Activated naive CD8-positive, alpha-beta T cell treated with anti-CD3 and anti-CD28 coated beads, Interleukin-2, amount 50 U/mL, for 24 hours (primary cell): ENCODE measurements around the gene ANO2.

ENCODE experiments used
- ATAC-seq: fragments of 150-1000 bp; cut with Tn5 transposase; one replicate; pipeline ENCODE4 v1.10.0; 2021
- DNase-seq: peaks from one replicate; pipeline ENCODE4 v3.0.0; 2021
- H3K27ac Mint-ChIP-seq: one replicate; pipeline ENCODE4 v1.8.0; 2021; ENCODE audit warnings: mild to moderate bottlenecking, mixed read lengths
- H3K27me3 Mint-ChIP-seq: one replicate; pipeline ENCODE4 v1.8.0; 2021; ENCODE audit warnings: mixed read lengths
- H3K36me3 Mint-ChIP-seq: one replicate; pipeline ENCODE4 v1.8.0; 2021; ENCODE audit warnings: low read depth, mixed read lengths
- H3K4me1 Mint-ChIP-seq: one replicate; pipeline ENCODE4 v1.8.0; 2021; ENCODE audit warnings: mixed read lengths
- H3K4me3 Mint-ChIP-seq: one replicate; pipeline ENCODE4 v1.8.0; 2021; ENCODE audit warnings: mild to moderate bottlenecking, moderate library complexity, mixed read lengths
- H3K9me3 Mint-ChIP-seq: one replicate; pipeline ENCODE4 v1.8.0; 2021; ENCODE audit warnings: mixed read lengths

Gene ANO2

DNA sequence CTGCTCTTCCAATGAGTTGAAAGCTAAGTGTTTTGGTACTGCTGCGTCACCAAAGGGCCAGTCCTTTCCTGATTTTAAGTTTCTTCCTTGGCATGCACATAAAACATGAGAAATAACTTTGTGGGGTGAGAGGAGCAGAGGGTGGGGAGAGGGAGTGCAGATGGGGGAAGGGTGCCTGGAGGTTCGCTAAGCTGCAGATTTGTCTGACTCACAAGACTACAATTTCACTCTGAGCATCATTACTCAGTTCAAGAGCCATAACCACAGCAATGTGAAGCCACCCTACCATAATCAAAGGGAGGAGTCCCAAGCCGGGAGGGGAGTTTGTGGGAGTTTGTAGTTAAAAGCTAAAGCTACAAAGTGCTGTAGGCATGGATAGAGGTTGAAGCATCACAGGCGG lies 136.1 kb downstream of the ANO2 start:
- H3K27me3 Mint-ChIP-seq, result peaks cover 6% of the 10 kb centered on the region
- no peak overlapping the region for H3K27ac Mint-ChIP-seq
- H3K4me1 Mint-ChIP-seq, result no peaks in the 10 kb centered on the region
- no peaks in the 10 kb centered on the region for H3K9me3 Mint-ChIP-seq
- no peak overlapping the region for H3K4me3 Mint-ChIP-seq
- H3K36me3 Mint-ChIP-seq, result no peaks in the 10 kb centered on the region
- ATAC-seq, result no peak
- DNase-seq, result no peak

GRCh38 chr12:5807514-5808219 lies 137.4 kb downstream of the ANO2 start:
- H3K27ac Mint-ChIP-seq, result no peak overlapping the region
- DNase-seq, result no peak

GRCh38 chr12:5807090-5807414 lies 138.0 kb downstream of the ANO2 start:
- no peaks in the 10 kb centered on the region for H3K9me3 Mint-ChIP-seq
- H3K4me1 Mint-ChIP-seq, result no peaks in the 10 kb centered on the region
- DNase-seq, result no peak
- H3K27ac Mint-ChIP-seq, result no peak overlapping the region
- H3K27me3 Mint-ChIP-seq, result peaks cover 6% of the 10 kb centered on the region
- H3K4me3 Mint-ChIP-seq, result no peak overlapping the region
- no peaks in the 10 kb centered on the region for H3K36me3 Mint-ChIP-seq
- ATAC-seq, result no peak

More at GRCh38 chr12:5807514-5808219, 137.4 kb downstream of the ANO2 start:
- Mint-ChIP-seq H3K4me3 (no peak overlapping the region), H3K27me3 (peaks cover 6% of the 10 kb centered on the region), H3K4me1 (no peaks in the 10 kb centered on the region), H3K9me3 (no peaks in the 10 kb centered on the region), H3K36me3 (no peaks in the 10 kb centered on the region)
- no peak for ATAC-seq

GRCh38 chr12:5806371-5807089 lies 138.5 kb downstream of the ANO2 start:
- H3K4me3 Mint-ChIP-seq, result no peak overlapping the region
- H3K27ac Mint-ChIP-seq, result no peak overlapping the region
- no peaks in the 10 kb centered on the region for H3K36me3 Mint-ChIP-seq
- DNase-seq, result no peak
- H3K4me1 Mint-ChIP-seq, result no peaks in the 10 kb centered on the region
- H3K27me3 Mint-ChIP-seq, result peaks cover 6% of the 10 kb centered on the region
- ATAC-seq, result no peak
- no peaks in the 10 kb centered on the region for H3K9me3 Mint-ChIP-seq

DNA sequence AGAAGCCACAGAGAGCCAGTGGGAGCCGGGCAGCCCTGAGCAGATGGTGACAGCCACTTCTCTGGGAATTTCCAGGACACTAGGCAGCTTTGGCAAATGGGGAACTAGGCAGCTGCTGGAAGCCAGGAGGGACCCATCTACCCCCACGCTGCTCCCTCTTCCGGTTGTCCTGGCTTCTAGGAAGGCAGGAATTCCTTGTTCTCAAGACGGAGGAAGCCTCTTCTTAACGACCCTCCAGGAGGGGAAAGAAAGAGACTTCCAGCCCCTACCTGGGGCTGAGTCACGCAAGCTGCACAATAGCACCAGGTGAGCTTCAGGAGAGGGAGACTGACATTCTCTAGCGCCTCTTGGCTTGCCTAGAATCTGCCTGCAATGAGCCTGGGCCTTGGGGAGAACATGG lies 141.5 kb downstream of the ANO2 start:
- ATAC-seq, result no peak
- no peaks in the 10 kb centered on the region for H3K4me1 Mint-ChIP-seq
- peaks cover 6% of the 10 kb centered on the region for H3K27me3 Mint-ChIP-seq

DNA sequence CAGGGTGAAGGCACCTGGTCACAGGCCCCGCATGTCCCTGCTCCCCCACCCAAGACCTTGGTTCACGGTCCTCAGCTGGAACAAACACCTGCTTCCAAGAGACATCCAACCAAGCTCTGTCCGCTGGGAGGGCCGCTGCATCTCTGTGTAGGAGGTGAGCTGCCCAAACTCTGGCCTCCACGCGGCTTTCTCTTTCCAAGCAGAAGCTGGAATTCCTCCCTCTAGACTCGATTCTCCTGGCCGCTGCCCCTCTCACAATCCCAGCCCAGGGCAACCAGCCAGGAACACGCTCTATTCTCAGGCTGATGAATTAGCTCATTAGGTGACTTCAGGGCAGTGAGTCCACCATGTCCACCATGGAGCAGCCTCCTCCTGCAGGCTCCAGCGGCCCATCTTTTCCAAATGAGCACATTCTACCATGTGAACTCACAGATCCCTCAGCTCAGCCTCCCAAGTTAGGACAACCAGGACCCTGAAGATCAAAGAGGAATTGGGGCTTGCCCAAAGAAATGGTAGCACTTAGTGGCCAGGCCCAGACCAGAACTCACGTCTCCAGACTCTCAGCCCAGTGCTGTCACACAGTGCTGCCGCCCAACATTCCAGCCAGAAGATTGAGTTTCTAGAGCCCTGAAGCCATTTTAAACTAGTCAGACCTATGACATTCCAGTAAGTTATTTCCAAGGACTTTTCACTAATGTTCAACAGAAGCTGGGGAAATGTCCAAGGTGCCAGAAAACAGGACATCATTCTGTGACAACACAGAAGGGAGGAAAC lies 146.6 kb downstream of the ANO2 start:
- H3K9me3 Mint-ChIP-seq, result no peaks in the 10 kb centered on the region
- H3K4me3 Mint-ChIP-seq, result no peak overlapping the region
- no peaks in the 10 kb centered on the region for H3K4me1 Mint-ChIP-seq
- H3K27ac Mint-ChIP-seq, result no peak overlapping the region
- H3K27me3 Mint-ChIP-seq, result peaks cover 5% of the 10 kb centered on the region
- H3K36me3 Mint-ChIP-seq, result no peaks in the 10 kb centered on the region
- DNase-seq (no peak), ATAC-seq (no peak)

More for the DNA sequence above, 141.5 kb downstream of the ANO2 start:
- no peak overlapping the region for H3K4me3 Mint-ChIP-seq
- no peak overlapping the region for H3K27ac Mint-ChIP-seq
- no peaks in the 10 kb centered on the region for H3K36me3 Mint-ChIP-seq
- DNase-seq, result no peak
- H3K9me3 Mint-ChIP-seq, result no peaks in the 10 kb centered on the region

DNA sequence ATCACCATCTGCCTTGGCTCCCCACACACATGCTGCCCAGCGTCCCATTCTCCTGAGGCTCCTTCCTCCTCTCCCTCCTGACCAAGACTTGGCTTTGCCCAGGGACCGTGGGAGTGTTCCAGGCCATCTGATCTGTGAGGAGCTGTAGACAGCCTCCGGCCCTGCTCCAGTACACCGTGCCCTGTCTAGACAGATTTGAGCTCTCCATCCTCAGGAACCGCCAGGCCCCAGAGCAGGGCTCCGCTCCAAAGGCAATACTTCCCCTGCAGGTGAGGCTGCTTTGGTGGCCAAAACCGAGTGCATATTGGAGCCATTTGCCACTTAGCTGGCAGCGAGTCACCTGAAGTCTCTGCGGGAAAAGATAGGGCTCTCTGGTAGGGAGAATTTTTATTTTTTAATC lies 147.4 kb downstream of the ANO2 start:
- Mint-ChIP-seq H3K9me3 (no peaks in the 10 kb centered on the region), H3K4me1 (no peaks in the 10 kb centered on the region), H3K27me3 (peaks cover 5% of the 10 kb centered on the region), H3K27ac (no peak overlapping the region), H3K36me3 (no peaks in the 10 kb centered on the region), H3K4me3 (no peak overlapping the region)
- ATAC-seq (no peak), DNase-seq (no peak)

GRCh38 chr12:5796959-5797225 lies 148.2 kb downstream of the ANO2 start:
- Mint-ChIP-seq H3K36me3 (no peaks in the 10 kb centered on the region), H3K4me3 (no peak overlapping the region), H3K27ac (no peak overlapping the region), H3K27me3 (peaks cover 5% of the 10 kb centered on the region), H3K9me3 (no peaks in the 10 kb centered on the region), H3K4me1 (no peaks in the 10 kb centered on the region)
- ATAC-seq (no peak), DNase-seq (no peak)

GRCh38 chr12:5796171-5796958 lies 148.7 kb downstream of the ANO2 start:
- ATAC-seq (no peak), DNase-seq (peak; percentile 30)
- Mint-ChIP-seq H3K27ac (no peak overlapping the region), H3K9me3 (no peaks in the 10 kb centered on the region), H3K36me3 (no peaks in the 10 kb centered on the region), H3K27me3 (peaks cover 5% of the 10 kb centered on the region), H3K4me1 (no peaks in the 10 kb centered on the region), H3K4me3 (no peak overlapping the region)

- Mint-ChIP-seq H3K4me1 (no peaks in the 10 kb centered on the region), H3K36me3 (no peaks in the 10 kb centered on the region), H3K27ac (no peak overlapping the region), H3K9me3 (no peaks in the 10 kb centered on the region), H3K4me3 (no peak overlapping the region), H3K27me3 (peaks cover 14% of the 10 kb centered on the region)
- no peak for DNase-seq
- ATAC-seq, result no peak
Measured at GRCh38 chr12:5794156-5794555, 150.9 kb downstream of the ANO2 start.

GRCh38 chr12:5792343-5792742 lies 152.7 kb downstream of the ANO2 start:
- ATAC-seq (no peak), DNase-seq (no peak)
- Mint-ChIP-seq H3K4me3 (no peak overlapping the region), H3K27ac (no peak overlapping the region), H3K9me3 (no peaks in the 10 kb centered on the region), H3K36me3 (no peaks in the 10 kb centered on the region), H3K27me3 (peaks cover 11% of the 10 kb centered on the region), H3K4me1 (no peaks in the 10 kb centered on the region)

- H3K9me3 Mint-ChIP-seq, result no peaks in the 10 kb centered on the region
- ATAC-seq (no peak), DNase-seq (no peak)
- H3K36me3 Mint-ChIP-seq, result no peaks in the 10 kb centered on the region
- no peak overlapping the region for H3K4me3 Mint-ChIP-seq
- H3K27me3 Mint-ChIP-seq, result peaks cover 8% of the 10 kb centered on the region
- H3K4me1 Mint-ChIP-seq, result no peaks in the 10 kb centered on the region
- H3K27ac Mint-ChIP-seq, result no peak overlapping the region
Measured at GRCh38 chr12:5789469-5789968, 155.5 kb downstream of the ANO2 start.

DNA sequence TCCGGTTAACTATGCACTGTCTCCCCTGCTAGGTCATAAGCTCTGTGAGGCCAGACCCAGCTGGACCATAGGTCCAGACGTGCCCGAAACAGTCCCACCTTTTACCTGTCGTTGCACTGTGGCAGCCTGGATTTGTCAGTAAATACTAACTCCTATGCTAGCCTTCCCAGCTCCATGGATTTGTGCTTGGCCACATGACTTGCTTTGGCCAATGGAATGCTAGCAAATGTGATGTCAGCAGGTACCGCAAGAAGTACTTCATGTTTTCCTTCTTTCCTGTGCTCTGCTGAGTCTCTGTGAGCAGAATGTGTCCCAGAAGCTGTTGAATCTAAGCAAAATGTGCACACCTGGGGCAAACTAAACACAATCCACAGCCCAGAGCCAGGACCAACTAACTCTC lies 157.2 kb downstream of the ANO2 start:
- DNase-seq (no peak), ATAC-seq (no peak)
- Mint-ChIP-seq H3K4me1 (no peaks in the 10 kb centered on the region), H3K9me3 (no peaks in the 10 kb centered on the region), H3K4me3 (no peak overlapping the region), H3K36me3 (no peaks in the 10 kb centered on the region), H3K27me3 (peaks cover 8% of the 10 kb centered on the region), H3K27ac (no peak overlapping the region)

DNA sequence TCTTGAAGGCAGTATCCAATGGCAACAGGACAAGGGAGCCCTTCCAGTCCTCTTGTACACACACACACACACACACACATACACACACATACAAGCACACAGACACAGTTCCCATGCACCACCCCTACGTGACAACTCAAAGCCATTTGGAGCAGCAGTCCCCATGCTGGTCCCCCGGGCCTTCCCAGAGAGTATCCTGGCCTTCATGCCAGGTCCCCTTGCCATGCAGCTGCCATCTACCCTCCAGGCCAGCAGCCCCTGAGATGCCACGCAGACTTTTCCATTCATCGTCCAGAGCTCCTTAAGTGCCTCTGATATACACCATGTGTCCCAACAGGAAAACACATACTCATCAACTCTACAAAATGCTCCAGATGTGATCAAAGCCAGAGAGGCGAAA lies 159.5 kb downstream of the ANO2 start:
- H3K27ac Mint-ChIP-seq, result no peak overlapping the region
- ATAC-seq (no peak), DNase-seq (no peak)
- H3K9me3 Mint-ChIP-seq, result no peaks in the 10 kb centered on the region
- peaks cover 7% of the 10 kb centered on the region for H3K27me3 Mint-ChIP-seq
- H3K36me3 Mint-ChIP-seq, result no peaks in the 10 kb centered on the region
- H3K4me3 Mint-ChIP-seq, result no peak overlapping the region
- no peaks in the 10 kb centered on the region for H3K4me1 Mint-ChIP-seq
